ENCODE results near the gene TNFSF13B.
A peak's percentile ranks its signal among the peaks of the same experiment; 100 is the strongest.
"Not testable (repeated sequence)": the region's sequence is repeated elsewhere in the genome, so short reads cannot be mapped to it uniquely, and the experiment has no call there.

Gene TNFSF13B

DNA sequence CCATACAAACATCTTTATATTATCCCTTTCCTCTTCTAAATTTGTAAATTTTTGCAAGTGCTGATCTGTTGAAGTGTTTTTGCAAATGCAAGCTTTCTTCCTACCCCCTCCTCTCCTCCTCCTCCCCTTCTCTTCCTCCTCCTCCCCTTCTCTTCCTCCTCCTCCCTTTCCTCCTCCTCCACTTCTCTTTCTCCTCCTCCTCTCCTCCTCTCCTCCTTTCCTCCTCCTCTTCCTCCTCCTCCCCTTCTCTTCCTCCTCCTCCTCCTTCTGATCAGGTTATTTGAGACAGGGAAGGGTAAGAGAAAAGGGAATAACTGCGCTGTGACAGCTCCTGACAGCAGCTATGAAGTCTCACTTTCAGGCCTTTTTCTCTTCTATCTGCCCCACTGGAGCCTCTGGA, 8.9 kb downstream of the TNFSF13B start:
- FAIRE-seq (no peak), DNase-seq (ENCODE audit: low spot score) (no peak)

GRCh38 chr13:108281901-108282300, 12.4 kb downstream of the TNFSF13B start:
- FAIRE-seq: no peak
- DNase-seq (ENCODE audit: low spot score): no peak

- no peak for DNase-seq (ENCODE audit: low spot score)
- no peak for FAIRE-seq
These were observed 13.6 kb downstream of the TNFSF13B start for GRCh38 chr13:108283110-108283509.

- DNase-seq (ENCODE audit: low spot score): no peak
- no peak for FAIRE-seq
These were observed 19.2 kb downstream of the TNFSF13B start for GRCh38 chr13:108288741-108289140.

DNA sequence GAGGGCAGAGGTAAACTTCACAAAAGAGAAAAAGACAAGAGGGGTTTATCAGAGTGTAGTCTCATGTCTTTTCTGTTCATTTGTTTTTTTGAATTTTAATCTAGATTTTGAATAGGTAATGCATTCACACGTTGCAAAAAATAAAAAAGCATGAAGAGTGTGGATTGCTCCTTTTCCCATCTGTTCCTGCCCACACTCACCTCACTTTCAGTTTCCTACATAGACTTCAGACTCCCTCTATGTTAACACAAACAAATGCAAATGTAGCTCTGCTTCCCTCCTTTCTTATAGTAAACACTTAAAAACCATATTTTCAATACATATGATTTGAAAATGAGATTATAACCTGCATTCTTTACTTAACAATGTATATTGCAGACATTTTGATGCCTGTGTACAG, 20.3 kb downstream of the TNFSF13B start:
- no peak for DNase-seq (ENCODE audit: low spot score)
- no peak for FAIRE-seq

DNA sequence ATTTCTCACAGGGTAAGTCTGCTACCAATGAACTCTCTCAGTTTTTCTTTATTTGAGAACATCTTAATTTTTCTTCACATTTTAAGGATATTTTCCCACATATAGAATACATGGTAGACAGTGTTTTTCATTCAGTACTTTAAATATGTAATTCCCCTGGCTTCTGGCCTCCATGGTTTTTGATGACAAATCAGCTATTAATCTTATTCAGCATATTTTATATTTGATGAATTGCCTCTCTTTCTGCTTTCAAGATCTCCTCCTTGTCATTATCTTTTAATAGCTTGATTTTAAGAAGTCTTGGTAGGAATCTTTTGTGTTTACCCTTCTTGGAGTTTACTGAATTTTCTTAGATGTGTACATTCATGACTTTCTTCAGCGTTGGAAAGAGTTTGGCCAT, 27.6 kb downstream of the TNFSF13B start:
- no peak for DNase-seq (ENCODE audit: low spot score)
- FAIRE-seq: no peak

DNA sequence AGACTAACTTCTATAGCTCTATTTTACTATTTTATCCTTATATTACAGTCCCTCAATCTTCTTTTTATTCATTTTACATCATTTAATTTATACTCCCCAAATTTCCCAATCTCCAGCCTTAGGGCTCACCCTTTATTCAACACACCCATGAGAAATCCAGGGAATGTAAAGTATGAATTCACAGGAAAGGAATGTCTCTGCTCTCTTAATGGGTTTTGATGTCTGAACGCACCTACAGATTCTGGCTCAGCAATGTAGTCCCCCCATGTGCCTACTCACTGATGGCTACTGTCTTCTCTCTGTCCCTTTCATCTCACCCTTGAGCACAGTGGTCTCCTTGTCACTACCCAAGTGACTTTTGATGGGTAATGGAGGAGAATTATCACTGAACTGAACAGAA, 32.8 kb downstream of the TNFSF13B start:
- DNase-seq (ENCODE audit: low spot score) (peak; percentile 14), FAIRE-seq (no peak)

DNA sequence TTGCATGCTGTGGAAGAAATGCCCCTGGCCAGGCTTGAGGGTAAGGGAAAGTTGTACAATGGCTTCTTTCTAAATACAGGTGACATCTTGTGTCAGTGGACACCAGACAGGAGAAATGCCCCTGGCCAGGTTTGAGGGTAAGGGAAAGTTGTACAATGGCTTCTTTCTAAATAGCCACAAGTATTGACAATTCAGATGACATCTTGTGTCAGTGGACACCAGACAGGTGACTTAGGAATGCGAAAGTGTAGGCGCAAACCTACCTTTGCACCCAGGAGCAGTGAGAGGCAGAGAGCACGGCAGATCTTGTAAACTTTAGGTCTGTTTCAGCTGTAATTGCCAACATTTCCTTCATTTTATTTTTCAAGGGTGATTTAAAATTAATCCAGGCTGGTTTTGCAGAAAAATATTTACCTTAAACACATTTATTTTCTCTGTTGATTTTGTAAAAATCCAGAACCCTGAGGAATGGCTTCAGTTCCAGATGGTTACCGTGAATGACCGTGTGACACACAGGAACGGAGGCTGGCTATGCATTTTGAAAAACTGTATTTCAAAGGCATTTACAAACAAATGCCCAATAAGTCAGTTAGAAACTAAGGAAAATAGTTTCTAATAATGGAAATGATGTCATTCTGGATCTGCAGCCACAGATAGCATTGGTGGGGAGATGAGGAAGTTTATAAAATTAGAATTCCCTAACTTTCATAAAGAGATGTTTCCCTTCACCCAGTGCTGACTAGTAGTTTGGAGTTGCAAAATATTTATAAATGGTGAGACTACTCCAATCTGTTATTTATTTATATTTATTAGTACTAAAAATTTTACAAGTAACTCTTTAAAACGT, 34.9 kb downstream of the TNFSF13B start:
- FAIRE-seq (no peak), DNase-seq (ENCODE audit: low spot score) (no peak)

GRCh38 chr13:108305655-108306054, 36.1 kb downstream of the TNFSF13B start:
- FAIRE-seq: no peak
- no peak for DNase-seq (ENCODE audit: low spot score)

- FAIRE-seq (no peak), DNase-seq (ENCODE audit: low spot score) (no peak)
These were observed 37.3 kb downstream of the TNFSF13B start for GRCh38 chr13:108306860-108307259.

GRCh38 chr13:108311596-108311995, 42.1 kb downstream of the TNFSF13B start:
- not testable (repeated sequence) for DNase-seq (ENCODE audit: low spot score); FAIRE-seq

DNA sequence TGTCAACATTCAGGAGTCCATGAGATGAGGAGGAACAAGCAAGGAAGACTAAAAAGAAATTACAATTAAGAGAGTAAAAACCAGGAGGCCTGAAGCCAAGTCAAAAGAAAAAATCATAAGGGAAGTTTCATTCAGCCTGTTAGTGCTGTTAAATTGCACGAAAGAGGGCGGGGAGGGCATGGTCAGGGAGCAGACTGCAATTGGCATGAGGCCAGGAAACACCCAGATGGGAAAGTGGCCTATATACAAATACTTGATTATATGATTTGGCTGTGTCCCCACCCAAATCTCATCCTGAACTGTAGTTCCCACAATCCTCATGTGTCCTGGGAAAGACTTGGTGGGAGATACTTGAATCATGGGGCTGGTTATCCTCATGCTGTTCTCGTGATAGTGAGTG, 43.9 kb downstream of the TNFSF13B start:
- FAIRE-seq: no peak
- no peak for DNase-seq (ENCODE audit: low spot score)

GRCh38 chr13:108315273-108315672, 45.8 kb downstream of the TNFSF13B start:
- DNase-seq (ENCODE audit: low spot score) (no peak), FAIRE-seq (no peak)

GRCh38 chr13:108315991-108316390, 46.5 kb downstream of the TNFSF13B start:
- no peak for DNase-seq (ENCODE audit: low spot score)
- FAIRE-seq: no peak

- no peak for DNase-seq (ENCODE audit: low spot score)
- no peak for FAIRE-seq
These were observed 46.9 kb downstream of the TNFSF13B start for GRCh38 chr13:108316413-108316812.

GRCh38 chr13:108322206-108322824, 52.8 kb downstream of the TNFSF13B start:
- DNase-seq (ENCODE audit: low spot score) (peak; percentile 11), FAIRE-seq (no peak)

DNA sequence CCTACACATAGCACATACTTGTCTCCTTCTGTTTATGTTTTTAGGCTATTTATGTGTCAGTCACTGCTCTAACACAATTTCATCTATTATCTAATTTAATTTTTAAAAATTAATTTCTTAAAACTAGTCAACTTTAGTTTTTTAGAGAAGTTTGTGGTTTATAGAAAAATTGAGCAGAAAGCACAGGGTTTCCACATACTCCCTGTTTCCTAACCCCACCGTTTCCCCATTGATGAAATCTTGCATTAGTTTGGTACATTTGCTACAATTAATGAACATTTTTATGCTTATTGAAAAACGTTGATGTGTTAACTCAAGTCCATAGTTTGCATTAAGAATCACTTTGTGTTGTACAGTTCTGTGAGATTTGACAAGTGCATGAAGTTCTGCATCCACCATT, 53.5 kb downstream of the TNFSF13B start:
- FAIRE-seq: no peak
- DNase-seq (ENCODE audit: low spot score): no peak

- DNase-seq (ENCODE audit: low spot score) (no peak), FAIRE-seq (no peak)
These were observed 56.3 kb downstream of the TNFSF13B start for GRCh38 chr13:108325863-108326262.

DNA sequence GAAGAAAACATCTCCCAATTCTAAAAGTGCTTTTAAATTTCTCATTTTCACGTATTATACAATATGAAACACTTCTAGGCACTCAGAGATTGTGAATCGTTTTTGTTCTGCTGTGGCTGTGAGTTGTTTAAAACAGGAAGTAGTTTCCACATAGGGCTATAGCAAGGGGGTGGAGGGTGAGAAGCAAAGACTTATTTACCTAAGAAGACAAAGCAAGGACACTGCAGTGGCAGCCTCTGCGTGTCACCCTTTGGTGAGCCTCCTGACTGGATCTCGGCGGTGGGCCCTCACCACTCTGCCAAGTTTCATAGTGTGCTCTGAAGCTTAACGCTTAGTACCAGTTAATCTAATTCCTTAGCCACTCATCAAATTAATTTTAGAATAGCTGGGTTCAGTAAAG, 56.8 kb downstream of the TNFSF13B start:
- DNase-seq (ENCODE audit: low spot score): no peak
- no peak for FAIRE-seq

GRCh38 chr13:108328848-108329247, 59.3 kb downstream of the TNFSF13B start:
- FAIRE-seq (no peak), DNase-seq (ENCODE audit: low spot score) (no peak)

DNA sequence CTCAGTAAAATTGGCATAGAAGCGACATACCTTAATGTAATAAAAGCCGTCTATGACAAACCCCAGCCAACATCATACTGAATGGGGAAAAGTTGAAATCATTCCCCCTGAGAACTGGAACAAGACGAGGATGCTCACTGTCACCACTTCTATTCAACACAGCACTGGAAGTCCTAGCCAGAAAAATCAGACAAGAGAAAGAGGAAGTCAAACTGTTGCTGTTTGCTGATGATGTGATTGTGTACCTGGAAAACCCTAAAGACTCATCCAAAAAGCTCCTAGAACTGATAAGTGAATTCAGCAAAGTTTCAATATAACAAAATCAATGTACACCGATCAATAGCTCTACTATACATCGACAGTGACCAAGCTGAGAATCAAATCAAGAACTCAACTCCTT, 63.3 kb downstream of the TNFSF13B start:
- DNase-seq (ENCODE audit: low spot score): no peak
- FAIRE-seq: no peak

DNA sequence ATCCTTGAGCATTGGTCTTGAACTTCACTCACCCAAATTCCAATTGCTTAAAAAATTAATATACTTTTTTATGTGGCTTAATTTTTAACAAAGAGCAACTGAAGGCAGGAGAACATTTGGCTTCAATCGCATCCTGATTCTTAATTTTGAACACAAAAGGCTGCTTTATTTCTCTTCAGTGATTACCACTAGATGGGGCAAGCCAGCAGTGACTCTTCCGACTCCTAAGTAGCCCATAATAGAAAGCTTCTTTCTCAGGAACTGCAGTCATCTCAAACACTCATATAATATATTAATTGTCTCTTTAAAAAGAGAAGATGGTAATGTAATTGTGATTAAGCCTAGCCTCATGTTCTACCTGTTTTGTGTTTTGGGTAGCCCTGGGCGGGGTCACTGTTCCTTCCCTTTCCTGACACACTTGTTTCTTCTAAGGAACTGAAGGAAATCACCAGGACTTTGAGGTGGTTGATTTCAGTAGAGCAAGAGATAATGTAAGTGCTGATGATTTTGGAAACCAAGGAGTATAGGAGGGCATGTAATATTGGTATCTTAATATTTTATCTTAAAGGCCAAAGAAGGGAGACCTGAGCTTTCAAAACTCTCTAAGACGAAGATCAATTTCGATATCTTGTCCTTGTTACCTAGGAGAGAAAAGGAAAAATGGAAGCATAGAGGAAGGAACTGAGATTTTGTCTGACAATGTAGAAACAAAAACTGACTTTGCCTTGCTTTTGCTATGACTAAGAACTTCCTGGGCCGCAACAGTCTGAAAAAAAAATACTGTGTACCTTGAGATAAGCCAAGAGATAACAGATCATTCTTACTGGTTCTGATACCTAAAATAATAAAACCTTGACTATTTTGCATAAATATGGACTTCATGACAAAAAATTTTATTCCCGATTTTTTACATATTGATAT, 73.1 kb downstream of the TNFSF13B start:
- DNase-seq (ENCODE audit: low spot score) (peak; percentile 14), FAIRE-seq (no peak)
